ENCODE measurements around the gene SOX11.

Gene SOX11

DNA sequence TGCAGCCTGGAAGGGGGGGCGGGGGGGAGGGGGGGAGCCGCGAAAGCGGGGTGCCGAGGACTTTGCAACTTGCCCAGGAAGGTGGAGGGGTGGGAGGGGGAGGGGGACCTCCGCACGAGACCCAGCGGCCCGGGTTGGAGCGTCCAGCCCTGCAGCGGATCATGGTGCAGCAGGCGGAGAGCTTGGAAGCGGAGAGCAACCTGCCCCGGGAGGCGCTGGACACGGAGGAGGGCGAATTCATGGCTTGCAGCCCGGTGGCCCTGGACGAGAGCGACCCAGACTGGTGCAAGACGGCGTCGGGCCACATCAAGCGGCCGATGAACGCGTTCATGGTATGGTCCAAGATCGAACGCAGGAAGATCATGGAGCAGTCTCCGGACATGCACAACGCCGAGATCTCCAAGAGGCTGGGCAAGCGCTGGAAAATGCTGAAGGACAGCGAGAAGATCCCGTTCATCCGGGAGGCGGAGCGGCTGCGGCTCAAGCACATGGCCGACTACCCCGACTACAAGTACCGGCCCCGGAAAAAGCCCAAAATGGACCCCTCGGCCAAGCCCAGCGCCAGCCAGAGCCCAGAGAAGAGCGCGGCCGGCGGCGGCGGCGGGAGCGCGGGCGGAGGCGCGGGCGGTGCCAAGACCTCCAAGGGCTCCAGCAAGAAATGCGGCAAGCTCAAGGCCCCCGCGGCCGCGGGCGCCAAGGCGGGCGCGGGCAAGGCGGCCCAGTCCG, 540 bp downstream of the SOX11 start:
- DNase-seq: no peak

DNA sequence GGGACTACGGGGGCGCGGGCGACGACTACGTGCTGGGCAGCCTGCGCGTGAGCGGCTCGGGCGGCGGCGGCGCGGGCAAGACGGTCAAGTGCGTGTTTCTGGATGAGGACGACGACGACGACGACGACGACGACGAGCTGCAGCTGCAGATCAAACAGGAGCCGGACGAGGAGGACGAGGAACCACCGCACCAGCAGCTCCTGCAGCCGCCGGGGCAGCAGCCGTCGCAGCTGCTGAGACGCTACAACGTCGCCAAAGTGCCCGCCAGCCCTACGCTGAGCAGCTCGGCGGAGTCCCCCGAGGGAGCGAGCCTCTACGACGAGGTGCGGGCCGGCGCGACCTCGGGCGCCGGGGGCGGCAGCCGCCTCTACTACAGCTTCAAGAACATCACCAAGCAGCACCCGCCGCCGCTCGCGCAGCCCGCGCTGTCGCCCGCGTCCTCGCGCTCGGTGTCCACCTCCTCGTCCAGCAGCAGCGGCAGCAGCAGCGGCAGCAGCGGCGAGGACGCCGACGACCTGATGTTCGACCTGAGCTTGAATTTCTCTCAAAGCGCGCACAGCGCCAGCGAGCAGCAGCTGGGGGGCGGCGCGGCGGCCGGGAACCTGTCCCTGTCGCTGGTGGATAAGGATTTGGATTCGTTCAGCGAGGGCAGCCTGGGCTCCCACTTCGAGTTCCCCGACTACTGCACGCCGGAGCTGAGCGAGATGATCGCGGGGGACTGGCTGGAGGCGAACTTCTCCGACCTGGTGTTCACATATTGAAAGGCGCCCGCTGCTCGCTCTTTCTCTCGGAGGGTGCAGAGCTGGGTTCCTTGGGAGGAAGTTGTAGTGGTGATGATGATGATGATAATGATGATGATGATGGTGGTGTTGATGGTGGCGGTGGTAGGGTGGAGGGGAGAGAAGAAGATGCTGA, 1.4 kb downstream of the SOX11 start:
- DNase-seq: no peak

GRCh38 chr2:5694306-5694705, 2.1 kb downstream of the SOX11 start:
- DNase-seq: no peak

GRCh38 chr2:5695654-5696403, 3.6 kb downstream of the SOX11 start:
- no peak for DNase-seq

DNA sequence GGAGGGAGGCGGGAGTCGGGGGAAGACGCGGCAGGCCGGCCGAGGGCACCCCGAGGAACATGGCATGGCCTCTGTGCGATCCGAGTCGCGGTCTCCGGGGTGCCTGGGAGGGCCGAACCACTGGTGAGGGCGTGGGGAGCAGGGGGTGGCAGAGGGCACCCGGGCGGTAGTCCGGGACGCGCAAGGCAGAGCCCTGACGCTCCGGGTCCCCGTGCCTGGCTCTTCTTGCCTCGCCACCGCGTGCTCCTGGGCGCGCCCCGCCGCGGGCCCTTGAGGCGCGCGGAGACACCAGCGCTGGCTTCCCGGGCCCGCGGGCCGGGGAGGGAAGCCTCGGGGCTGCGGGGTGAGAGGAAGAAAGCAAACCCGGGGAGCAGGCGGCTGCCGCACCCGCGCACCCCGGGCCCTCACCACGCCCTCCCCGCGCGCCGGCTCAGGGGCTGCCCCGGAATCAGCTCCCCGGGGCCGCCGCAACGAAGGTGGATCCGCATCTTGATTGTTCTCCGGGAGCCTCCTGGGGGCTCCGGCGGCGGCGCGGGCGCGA, 4.3 kb downstream of the SOX11 start:
- DNase-seq: no peak

GRCh38 chr2:5696945-5697521, 4.8 kb downstream of the SOX11 start:
- DNase-seq: no peak

GRCh38 chr2:5697562-5697961, 5.4 kb downstream of the SOX11 start:
- DNase-seq: no peak

DNA sequence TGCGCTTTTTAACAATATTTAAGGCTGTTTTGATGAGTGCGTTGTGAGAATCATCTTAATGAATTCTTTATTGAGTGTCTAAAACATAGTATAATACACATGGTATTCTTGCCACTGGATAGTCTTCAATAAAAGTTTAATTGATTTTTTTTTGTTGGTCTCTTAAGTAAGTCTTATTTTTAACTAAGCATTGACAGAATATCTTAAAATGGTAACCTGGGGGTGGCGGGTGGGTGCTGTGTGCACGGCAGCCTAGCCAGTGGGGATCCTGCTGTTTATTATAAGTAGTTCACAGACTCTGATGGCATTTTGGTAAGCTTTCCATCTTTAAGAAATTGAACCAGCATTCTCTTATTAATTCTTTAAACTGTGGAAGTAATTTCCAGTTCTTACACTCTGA, 6.0 kb downstream of the SOX11 start:
- DNase-seq: no peak

- no peak for DNase-seq
Observed at GRCh38 chr2:5699963-5700362, 7.8 kb downstream of the SOX11 start.

- no peak for DNase-seq
Observed at GRCh38 chr2:5700551-5700950, 8.4 kb downstream of the SOX11 start.

- DNase-seq: no peak
Observed at GRCh38 chr2:5701266-5701665, 9.1 kb downstream of the SOX11 start.

DNA sequence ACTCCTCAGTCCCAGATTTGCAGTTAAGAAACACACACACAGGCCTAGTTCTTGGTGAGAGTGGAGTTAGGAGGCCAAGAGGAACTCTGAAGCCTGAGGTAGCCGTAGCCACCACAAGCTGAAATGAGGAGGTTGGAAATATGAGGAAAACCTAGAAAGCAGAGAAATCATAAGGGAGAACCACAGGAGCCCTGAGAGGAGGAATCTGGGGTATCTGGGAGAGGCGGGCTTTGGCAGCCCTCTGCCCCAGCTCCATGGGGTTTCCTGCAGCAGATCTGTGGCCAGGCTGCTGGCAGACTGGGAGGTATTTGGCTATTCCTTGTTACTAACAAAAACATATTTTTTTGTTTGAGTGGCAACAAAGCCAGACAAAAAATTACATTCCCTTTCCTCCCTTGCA, 11.0 kb downstream of the SOX11 start:
- DNase-seq: no peak

DNA sequence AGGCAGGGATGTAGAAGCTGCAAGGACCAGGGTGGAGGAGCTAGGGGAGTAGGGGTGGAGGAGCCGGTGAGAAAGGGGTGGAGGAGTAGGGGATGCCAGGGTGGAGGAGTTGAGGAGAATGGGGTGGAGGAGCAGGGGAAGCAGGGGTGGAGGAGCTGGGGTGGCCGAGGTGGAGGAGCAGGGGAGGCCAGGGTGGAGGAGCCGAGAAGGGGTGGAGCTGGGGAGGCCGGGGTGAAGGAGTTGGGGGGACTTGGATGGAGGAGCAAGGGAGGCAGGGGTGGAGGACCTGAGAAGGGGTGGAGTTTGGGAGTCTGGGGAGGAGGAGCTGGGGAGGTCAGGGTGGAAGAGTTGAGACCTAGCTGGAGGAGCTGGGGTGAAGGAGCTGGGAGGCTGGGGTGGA, 13.3 kb downstream of the SOX11 start:
- no peak for DNase-seq

DNA sequence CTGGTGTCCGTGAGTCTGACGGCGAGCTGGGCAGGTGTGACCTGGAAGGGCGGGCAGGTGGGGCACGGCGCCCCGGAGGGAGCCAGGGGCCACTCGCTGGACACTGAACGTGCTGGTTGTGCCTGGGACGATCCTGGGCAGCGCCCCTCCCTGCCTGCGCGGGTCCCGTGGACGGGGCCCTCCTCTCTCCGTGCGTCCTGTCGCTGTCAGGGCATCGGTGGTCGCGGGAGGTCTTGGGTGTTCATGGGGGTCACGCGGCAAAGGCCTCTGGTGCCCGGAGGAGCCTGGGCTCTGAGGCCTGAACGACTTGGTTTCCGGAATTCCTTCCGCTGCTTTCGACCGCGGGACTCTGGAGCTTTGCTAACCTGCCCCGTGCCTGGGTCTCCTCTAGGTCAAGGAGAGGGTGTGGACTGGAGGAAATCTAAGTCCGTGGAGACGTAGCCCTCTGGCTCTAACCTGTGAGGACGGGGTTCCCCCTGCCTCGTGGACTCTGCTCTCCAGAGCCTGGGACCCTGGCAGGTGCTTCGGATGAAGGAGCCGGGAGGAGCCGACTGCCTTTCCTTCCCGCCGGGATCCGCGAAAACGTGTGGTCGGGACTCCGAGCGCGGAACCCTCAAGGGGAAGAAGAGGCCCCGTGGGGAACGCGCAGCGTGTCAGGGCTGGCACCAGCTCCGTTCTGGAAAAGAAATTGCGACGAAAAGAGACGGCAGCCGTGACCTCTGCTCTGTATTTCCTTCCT, 14.7 kb downstream of the SOX11 start:
- no peak for DNase-seq

- DNase-seq: no peak
Observed at GRCh38 chr2:5710615-5711014, 18.4 kb downstream of the SOX11 start.

- DNase-seq: no peak
Observed at GRCh38 chr2:5713101-5713500, 20.9 kb downstream of the SOX11 start.

- no peak for DNase-seq
Observed at GRCh38 chr2:5719629-5720334, 27.6 kb downstream of the SOX11 start.

DNA sequence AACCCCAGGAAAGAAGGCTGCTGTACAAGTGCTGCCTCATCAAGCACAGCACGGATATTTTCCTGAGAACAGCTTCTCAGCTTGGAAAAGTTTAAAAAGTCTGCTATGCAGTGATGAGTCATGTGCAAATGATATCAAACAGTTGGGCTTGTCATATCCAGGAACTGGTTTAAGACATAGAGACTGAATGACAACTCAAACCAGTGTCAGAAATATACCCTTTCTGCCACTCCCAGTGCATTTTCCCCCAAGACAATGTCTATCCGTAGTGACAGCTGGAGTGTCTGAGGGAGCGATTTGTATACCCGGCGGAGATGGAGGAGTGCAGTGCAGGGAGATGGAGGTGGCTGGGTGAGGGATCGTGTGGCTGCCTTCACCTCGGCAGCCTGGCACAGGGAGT, 28.2 kb downstream of the SOX11 start:
- DNase-seq: no peak

GRCh38 chr2:5722236-5722635, 30.1 kb downstream of the SOX11 start:
- DNase-seq: no peak

GRCh38 chr2:5723791-5724735, 31.9 kb downstream of the SOX11 start:
- no peak for DNase-seq

All from HCEC 1CT (cell line).